Measurements from ENCODE around the gene SEMA6A. TPM values are rescaled to one million over a fixed set of nuclear protein-coding genes. Genes with fewer than 3 reads are reported as not detected.

SEMA6A gene
- total and polyA plus RNA-seq, 9 of the 15 experiments (the other 6 are each of a cell fraction or from before 2014, with no cell fraction given): 0.04 to 0.42 (median 0.18) TPM; not detected in 5

GRCh38 chr5:116469631-116470030 lies 105.0 kb downstream of the SEMA6A start (continued):
- no peak for TF ChIP-seq CREB5 (CRISPR knock-in tag; IDR thresholded peaks at IDR 0.05)

DNA sequence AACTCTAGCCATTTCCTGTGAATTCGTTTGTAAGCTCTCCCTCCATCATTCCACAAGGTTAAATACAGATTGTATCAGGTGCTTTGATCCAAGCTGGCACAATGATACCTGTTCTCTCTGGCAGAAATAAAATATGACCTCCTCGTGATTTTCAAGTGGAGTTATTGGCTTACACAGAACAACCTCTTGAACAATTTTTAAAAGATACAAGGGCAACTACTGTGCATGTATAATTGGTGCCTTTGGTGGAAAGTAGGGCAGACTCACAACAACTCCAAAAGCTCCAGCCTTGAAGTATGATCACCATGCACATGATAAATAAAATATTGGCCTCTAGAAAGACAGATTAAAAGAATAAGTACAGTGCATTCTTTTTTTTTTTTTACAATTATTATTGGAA lies 106.0 kb downstream of the SEMA6A start:
- POLR2A ChIA-PET: no interaction called here
- Histone ChIP-seq H3K27me3 (ENCODE audit: control insufficient read depth in 2 of 2, insufficient read depth in 2 of 2, low read length in 2 of 2) (no peaks in the 10 kb centered on the region), H3K4me2 (ENCODE audit: insufficient read depth, low read length) (no peak overlapping the region), H3K79me2 (ENCODE audit: control insufficient read depth, insufficient read depth, low read length) (no peaks in the 10 kb centered on the region), H3K9me1 (ENCODE audit: control insufficient read depth, insufficient read depth, low read length) (no peaks in the 10 kb centered on the region), H3K36me3 (ENCODE audit: control insufficient read depth, insufficient read depth, low read length) (no peaks in the 10 kb centered on the region), H3K4me3 (no peak overlapping the region), H3K27ac (ENCODE audit: extremely low read depth, low read depth, low read length) (no peak overlapping the region), H3K9ac (ENCODE audit: insufficient read depth in 1 of 2, low read depth in 2 of 2, low read length in 2 of 2) (no peak overlapping the region), H3K4me1 (replicated peaks in 1 of 2; ENCODE audit: control insufficient read depth in 2 of 2, insufficient read depth in 2 of 2, low read length in 2 of 2) (no peaks in the 10 kb centered on the region), H2AFZ (ENCODE audit: low read depth, low read length) (no peak overlapping the region), H4K20me1 (replicated peaks; ENCODE audit: control insufficient read depth, insufficient read depth, low read length) (no peaks in the 10 kb centered on the region), H3K9me3 (replicated peaks; ENCODE audit: control insufficient read depth, insufficient read depth, low read depth, low read length) (no peaks in the 10 kb centered on the region)
- in situ Hi-C loops (cut with MboI): no loop called here
- BruUV-seq (replicated peaks): no TSS peak
- CTCF ChIA-PET (ENCODE audit: low intra/inter-chr PET ratio): no interaction called here
- no peak for FAIRE-seq
- no peak for DNase-seq (ENCODE audit: extremely low read depth in 1 of 4, low spot score in 3 of 4)
- WGBS (ENCODE audit: insufficient coverage, low coverage, missing lambda C conversion rate): 4% methylated on average over 2 of the region's 2 CpGs
- intact Hi-C loops (cut with micrococcal nuclease): no loop called here
- ATAC-seq: no peak
- TF ChIP-seq CXXC5 (CRISPR knock-in tag; IDR thresholded peaks at IDR 0.05): no peak
- TF ChIP-seq CLOCK (CRISPR knock-in tag; IDR thresholded peaks at IDR 0.05; ENCODE audit: borderline replicate concordance): no peak
- TF ChIP-seq DDX20 (tag; IDR thresholded peaks at IDR 0.05; ENCODE audit: low read depth): no peak
- TF ChIP-seq EWSR1 (IDR thresholded peaks at IDR 0.05; ENCODE audit: borderline replicate concordance, low read depth, partially characterized antibody): no peak
- TF ChIP-seq RFX7 (CRISPR knock-in tag; IDR thresholded peaks at IDR 0.05): no peak
- TF ChIP-seq GTF2F1 (IDR thresholded peaks at IDR 0.05; ENCODE audit: low read depth, low read length): no peak
- TF ChIP-seq ZBTB49 (CRISPR knock-in tag; IDR thresholded peaks at IDR 0.05; ENCODE audit: borderline replicate concordance): no peak
- no peak for TF ChIP-seq ETV5 (CRISPR knock-in tag; IDR thresholded peaks at IDR 0.05; ENCODE audit: low read depth)
- no peak for TF ChIP-seq CHD4 (IDR thresholded peaks at IDR 0.05; ENCODE audit: insufficient read depth, insufficient replicate concordance, low read depth, low read length, poor library complexity, severe bottlenecking)
- TF ChIP-seq ZNF431 (CRISPR knock-in tag; IDR thresholded peaks at IDR 0.05): no peak

Data from K562 (cell line).